ENCODE results near the gene TRIM62.

DNA sequence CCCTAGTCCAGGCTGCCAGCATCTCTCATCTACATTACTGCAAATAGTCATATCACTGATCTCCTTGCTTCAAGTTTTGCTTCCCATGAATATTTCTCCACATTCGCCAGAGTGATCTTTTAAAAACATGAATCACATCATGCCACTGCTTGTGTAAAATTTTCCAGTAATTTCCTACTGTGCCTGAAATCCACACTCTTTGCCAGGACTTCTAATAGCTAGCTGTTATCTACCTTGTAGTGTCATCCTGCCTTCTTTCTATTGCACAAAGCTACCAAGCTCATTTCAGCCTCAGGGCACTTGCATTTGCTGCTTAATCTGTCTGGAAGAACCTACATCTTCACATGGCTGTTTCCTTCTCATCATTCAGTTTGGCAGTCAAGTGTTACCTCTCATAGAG lies 40.5 kb upstream of the TRIM62 start:
- TF ChIP-seq, protein P1, sequence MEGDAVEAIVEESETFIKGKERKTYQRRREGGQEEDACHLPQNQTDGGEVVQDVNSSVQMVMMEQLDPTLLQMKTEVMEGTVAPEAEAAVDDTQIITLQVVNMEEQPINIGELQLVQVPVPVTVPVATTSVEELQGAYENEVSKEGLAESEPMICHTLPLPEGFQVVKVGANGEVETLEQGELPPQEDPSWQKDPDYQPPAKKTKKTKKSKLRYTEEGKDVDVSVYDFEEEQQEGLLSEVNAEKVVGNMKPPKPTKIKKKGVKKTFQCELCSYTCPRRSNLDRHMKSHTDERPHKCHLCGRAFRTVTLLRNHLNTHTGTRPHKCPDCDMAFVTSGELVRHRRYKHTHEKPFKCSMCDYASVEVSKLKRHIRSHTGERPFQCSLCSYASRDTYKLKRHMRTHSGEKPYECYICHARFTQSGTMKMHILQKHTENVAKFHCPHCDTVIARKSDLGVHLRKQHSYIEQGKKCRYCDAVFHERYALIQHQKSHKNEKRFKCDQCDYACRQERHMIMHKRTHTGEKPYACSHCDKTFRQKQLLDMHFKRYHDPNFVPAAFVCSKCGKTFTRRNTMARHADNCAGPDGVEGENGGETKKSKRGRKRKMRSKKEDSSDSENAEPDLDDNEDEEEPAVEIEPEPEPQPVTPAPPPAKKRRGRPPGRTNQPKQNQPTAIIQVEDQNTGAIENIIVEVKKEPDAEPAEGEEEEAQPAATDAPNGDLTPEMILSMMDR (IDR thresholded peaks at IDR 0.05; ENCODE audit: borderline replicate concordance, extremely low read depth, low read length, poor library complexity, severe bottlenecking): no peak
- TF ChIP-seq EZH2 (IDR thresholded peaks at IDR 0.05; ENCODE audit: borderline replicate concordance, low read depth, low read length, severe bottlenecking): no peak

All from DND-41 (cell line).